PC-3 (cell line): ENCODE data around the gene SLC48A1.

ENCODE experiments used
- EZH2 ChIP-seq: fragments of 300-600 bp; sonication (generic); IDR thresholded peaks from one replicate; pipeline ENCODE4 v1.6.1; 2017; ENCODE audit warnings: antibody characterized with exemption, mild to moderate bottlenecking, low read length; ENCODE audit not compliant: unreplicated experiment
- EZH2phosphoT487 ChIP-seq: fragments of 300-600 bp; sonication (generic); IDR thresholded peaks from 2 replicates; pipeline ENCODE4 v1.6.1; 2018; ENCODE audit warnings: mild to moderate bottlenecking, antibody characterized with exemption, low read length, borderline replicate concordance
- TF ChIP-seq, protein P1 (sequence below): fragments of 300-600 bp; sonication (generic); conservative IDR thresholded peaks from 2 replicates; pipeline ENCODE4 v1.5.1; 2017; ENCODE audit warnings: antibody characterized with exemption, low read depth, mild to moderate bottlenecking, low read length

DNA sequence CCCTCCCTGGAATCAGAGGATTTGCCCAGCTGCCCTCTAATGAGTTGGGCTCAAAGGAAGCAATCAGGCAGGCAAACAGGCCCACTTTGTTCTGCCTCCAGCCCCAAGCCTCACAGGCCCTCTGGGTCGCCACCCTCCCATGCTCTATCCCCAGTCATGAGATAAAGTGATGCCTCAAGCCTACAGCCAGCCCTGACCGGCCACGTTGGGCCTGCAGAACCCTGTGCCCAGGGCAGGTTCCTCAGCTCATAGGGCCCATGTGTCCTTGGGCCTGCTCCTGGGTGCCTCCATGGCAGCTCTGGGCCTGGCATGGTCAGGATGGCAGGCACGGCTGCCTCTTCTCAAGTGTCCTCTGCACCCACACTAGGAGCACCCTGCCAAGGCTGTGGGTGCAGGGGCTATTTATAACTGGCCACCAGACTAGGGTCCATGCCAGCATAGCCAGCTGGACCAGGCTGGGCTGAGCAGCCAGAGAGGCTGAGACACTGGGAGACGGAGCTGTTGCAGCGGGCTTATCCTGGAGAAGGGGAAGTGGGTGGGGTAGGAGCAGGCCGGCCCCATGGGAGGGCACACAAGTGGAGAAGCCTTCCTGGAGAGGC is 26.4 kb downstream of the SLC48A1 start:
- TF ChIP-seq, protein P1, sequence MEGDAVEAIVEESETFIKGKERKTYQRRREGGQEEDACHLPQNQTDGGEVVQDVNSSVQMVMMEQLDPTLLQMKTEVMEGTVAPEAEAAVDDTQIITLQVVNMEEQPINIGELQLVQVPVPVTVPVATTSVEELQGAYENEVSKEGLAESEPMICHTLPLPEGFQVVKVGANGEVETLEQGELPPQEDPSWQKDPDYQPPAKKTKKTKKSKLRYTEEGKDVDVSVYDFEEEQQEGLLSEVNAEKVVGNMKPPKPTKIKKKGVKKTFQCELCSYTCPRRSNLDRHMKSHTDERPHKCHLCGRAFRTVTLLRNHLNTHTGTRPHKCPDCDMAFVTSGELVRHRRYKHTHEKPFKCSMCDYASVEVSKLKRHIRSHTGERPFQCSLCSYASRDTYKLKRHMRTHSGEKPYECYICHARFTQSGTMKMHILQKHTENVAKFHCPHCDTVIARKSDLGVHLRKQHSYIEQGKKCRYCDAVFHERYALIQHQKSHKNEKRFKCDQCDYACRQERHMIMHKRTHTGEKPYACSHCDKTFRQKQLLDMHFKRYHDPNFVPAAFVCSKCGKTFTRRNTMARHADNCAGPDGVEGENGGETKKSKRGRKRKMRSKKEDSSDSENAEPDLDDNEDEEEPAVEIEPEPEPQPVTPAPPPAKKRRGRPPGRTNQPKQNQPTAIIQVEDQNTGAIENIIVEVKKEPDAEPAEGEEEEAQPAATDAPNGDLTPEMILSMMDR, result no peak
- no peak for TF ChIP-seq EZH2
- no peak for TF ChIP-seq EZH2phosphoT487
